HFFc6 (cell line): ENCODE measurements around the gene ATP6V1E1. TPM values are rescaled to one million over a fixed set of nuclear protein-coding genes. Genes with fewer than 3 reads are reported as not detected.

ENCODE experiments used
- DNase-seq: peaks from one replicate; pipeline ENCODE4 v3.0.0-alpha.2; 2018
- H3K27ac Mint-ChIP-seq: 2 replicates; pipeline ENCODE4 v1.8.0; 2020; ENCODE audit warnings: mild to moderate bottlenecking, mixed read lengths
- H3K27me3 Mint-ChIP-seq: 2 replicates; pipeline ENCODE4 v1.8.0; 2021; ENCODE audit warnings: mild to moderate bottlenecking, moderate library complexity, mixed read lengths; ENCODE audit not compliant: insufficient read depth
- H3K36me3 Mint-ChIP-seq: 2 replicates; pipeline ENCODE4 v1.8.0; 2021; ENCODE audit warnings: low read depth, mixed read lengths
- H3K4me1 Mint-ChIP-seq: 2 replicates; pipeline ENCODE4 v1.8.0; 2020; ENCODE audit warnings: low read depth, mixed read lengths
- H3K4me3 Mint-ChIP-seq: 2 replicates; pipeline ENCODE4 v1.8.0; 2020; ENCODE audit warnings: mild to moderate bottlenecking, moderate library complexity, mixed read lengths
- H3K9me3 Mint-ChIP-seq: 2 replicates; pipeline ENCODE4 v1.8.0; 2020; ENCODE audit warnings: mild to moderate bottlenecking, mixed read lengths
- CTCF ChIP-seq: fragments of 200-600 bp; sonication (generic); IDR thresholded peaks from 2 replicates; pipeline ENCODE4 v1.5.0; 2021; ENCODE audit warnings: antibody characterized with exemption, mild to moderate bottlenecking
- total RNA-seq, 6 experiments: library from RNA; stranded (reverse); fragmentation: NEBNext Ultra II Directional; extraction: Animal tissue kit (Norgen Biotek cat#: 25700); gene quantifications; 2 replicates in 1 of 6; 3 replicates in 5 of 6; pipeline ENCODE4 v1.2.3, GENCODE V29; 2021

ATP6V1E1 gene
- total RNA-seq, 6 experiments from 2014 or later = 156 to 194 (median 168) TPM

DNA sequence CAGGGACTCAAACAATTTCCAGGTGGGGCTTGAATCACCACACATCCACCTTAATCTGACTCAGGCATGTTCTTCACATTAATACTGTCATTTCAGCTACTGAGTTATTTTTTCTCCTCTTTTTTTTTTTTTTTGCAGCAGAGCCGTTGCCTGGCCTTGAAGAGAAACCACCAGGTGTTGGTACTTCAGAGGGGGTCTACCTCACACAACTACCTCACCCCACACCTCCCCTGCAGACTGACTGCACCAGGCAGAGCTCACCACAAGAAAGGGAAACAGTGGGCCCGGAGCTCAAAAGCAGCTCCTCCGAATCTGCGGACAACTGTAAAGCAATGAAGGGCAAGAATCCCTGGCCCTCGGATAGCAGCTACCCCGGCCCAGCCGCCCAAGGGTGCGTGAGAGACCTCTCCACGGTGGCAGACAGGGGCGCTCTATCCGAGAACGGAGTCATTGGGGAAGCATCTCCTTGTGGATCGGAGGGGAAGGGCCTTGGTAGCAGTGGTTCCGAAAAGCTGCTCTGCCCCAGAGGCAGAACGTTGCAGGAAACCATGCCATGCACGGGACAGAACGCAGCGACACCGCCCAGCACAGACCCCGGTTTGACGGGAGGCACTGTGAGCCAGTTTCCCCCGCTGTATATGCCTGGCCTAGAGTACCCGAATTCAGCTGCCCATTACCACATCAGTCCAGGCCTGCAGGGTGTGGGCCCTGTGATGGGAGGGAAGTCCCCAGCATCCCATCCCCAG, 80.4 kb downstream of the ATP6V1E1 start:
- Mint-ChIP-seq H3K9me3 (no peaks in the 10 kb centered on the region), H3K27ac (no peak overlapping the region), H3K4me3 (no peak overlapping the region), H3K36me3 (no peaks in the 10 kb centered on the region), H3K4me1 (peaks cover 9% of the 10 kb centered on the region), H3K27me3 (peaks cover 6% of the 10 kb centered on the region)
- DNase-seq = no peak
- TF ChIP-seq CTCF = no peak

GRCh38 chr22:17542452-17542851, 86.1 kb downstream of the ATP6V1E1 start:
- Mint-ChIP-seq H3K4me3 (no peak overlapping the region), H3K36me3 (no peaks in the 10 kb centered on the region), H3K9me3 (no peaks in the 10 kb centered on the region), H3K4me1 (no peaks in the 10 kb centered on the region), H3K27me3 (peaks cover 10% of the 10 kb centered on the region), H3K27ac (no peak overlapping the region)
- DNase-seq = no peak
- no peak for TF ChIP-seq CTCF

Other genes starting within 250 kb of the ATP6V1E1 start
- not detected for gene SLC25A18, start 65.3 kb downstream of the ATP6V1E1 start, total RNA-seq
- gene BCL2L13, start 10.0 kb upstream of the ATP6V1E1 start, total RNA-seq = 10 to 100 TPM; 46.7 to 53.1 (median 49.7) TPM
- 10 to 100 TPM; 48.7 to 61.0 (median 50.6) TPM for gene BID, start 145.7 kb upstream of the ATP6V1E1 start, total RNA-seq